Prostate gland (tissue), 2 donors: ENCODE measurements around the gene ALDOB. TPM values are rescaled to one million over a fixed set of nuclear protein-coding genes. Genes with fewer than 3 reads are reported as not detected.

Experiments
- DNase-seq: peaks from one replicate; pipeline ENCODE4 v3.0.0-alpha.2; 2019; ENCODE audit warnings: low spot score
- H3K27ac ChIP-seq, 2 donors: fragments of 200-600 bp; sonication (generic); 2 replicates each; pipeline ENCODE4 v1.5.1; 2017 to 2019
- H3K27me3 ChIP-seq: fragments of 200-600 bp; sonication (generic); replicated peaks from 2 replicates; pipeline ENCODE4 v1.5.1; 2019; ENCODE audit not compliant: insufficient read depth
- H3K36me3 ChIP-seq, 2 donors: fragments of 200-600 bp; sonication (generic); 1 replicate in 1 of 2; 2 replicates in 1 of 2; pipeline versions ENCODE4 v1.5.1 to v1.8.1; 2017 to 2019
- H3K4me1 ChIP-seq: fragments of 200-600 bp; sonication (generic); replicated peaks from 2 replicates; pipeline ENCODE4 v1.5.1; 2019
- H3K4me3 ChIP-seq, 2 donors: fragments of 200-600 bp; sonication (generic); 2 replicates each; pipeline ENCODE4 v1.5.1; 2017 to 2019
- H3K9me3 ChIP-seq: fragments of 200-600 bp; sonication (generic); 2 replicates; pipeline ENCODE4 v1.5.1; 2017
- POLR2A ChIP-seq: fragments of 450-650 bp; IDR thresholded peaks from one replicate; pipeline ENCODE4 v1.6.1; 2016; ENCODE audit warnings: antibody characterized with exemption, mild to moderate bottlenecking
- POLR2AphosphoS5 ChIP-seq: sonication (generic); formaldehyde crosslinking; IDR thresholded peaks from one replicate; pipeline ENCODE4 v1.6.1; 2017; ENCODE audit warnings: antibody characterized with exemption
- WGBS: methylation state at CpG from one replicate; pipeline ENCODE4 v1.1.5; 2018; 5-methylcytosine and 5-hydroxymethylcytosine counted together
- intact Hi-C: fragments of 100-400 bp; cut with DNase I; formaldehyde crosslinking; loops from one replicate; pipeline ENCODE4 v1.14.2; 2022
- total RNA-seq, 2 donors: library from RNA; depleted of rRNA; stranded (reverse); fragments of >200 nt; gene quantifications; one replicate each; pipeline ENCODE4 v1.1.0, GENCODE V29; 2016
- TF ChIP-seq, protein P1 (sequence below), 4 experiments: fragments of 200-600 bp in 2 of 4; fragments of 450-650 bp in 2 of 4; sonication (generic) in 2 of 4; IDR thresholded peaks; 1 replicate in 3 of 4; 2 replicates in 1 of 4; pipeline ENCODE4 v1.5.1; 2016 to 2019; ENCODE audit warnings: antibody characterized with exemption in 4 of 4, mild to moderate bottlenecking in 2 of 4, moderate library complexity in 2 of 4

Gene ALDOB
- total RNA-seq, 2 donors from 2014 or later: not detected

DNA sequence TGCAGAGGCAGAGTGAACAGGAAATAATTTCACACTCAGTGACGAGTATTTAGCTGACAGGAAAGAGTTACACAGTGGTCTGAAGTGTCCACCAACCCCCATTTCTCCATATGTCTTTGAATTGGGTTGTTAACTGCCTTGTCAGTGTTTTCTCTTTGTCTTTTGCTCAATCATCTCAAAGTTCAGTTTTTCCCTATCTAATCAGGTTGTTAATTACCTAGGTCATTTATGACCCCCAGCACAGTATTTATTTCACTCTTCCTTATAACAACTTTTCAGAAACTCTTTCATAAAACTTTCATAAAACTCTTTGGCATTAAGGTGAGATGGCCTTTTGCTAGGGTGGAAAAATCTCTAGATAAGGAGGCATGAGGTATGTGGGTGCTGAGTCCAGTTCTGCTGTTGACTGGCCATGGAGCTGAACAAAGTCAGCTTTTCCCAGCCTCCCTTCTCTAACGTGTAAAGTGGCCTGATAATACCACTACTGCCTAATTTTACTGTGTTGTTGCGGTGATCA, 5.2 kb upstream of the ALDOB start:
- Histone ChIP-seq H3K4me1 (no peaks in the 10 kb centered on the region), H3K36me3 (no peaks in the 10 kb centered on the region), H3K4me3 (no peak overlapping the region), H3K9me3 (no peaks in the 10 kb centered on the region), H3K27me3 (no peaks in the 10 kb centered on the region), H3K27ac (no peak overlapping the region)
- TF ChIP-seq POLR2AphosphoS5 (no peak), POLR2A (no peak)
- TF ChIP-seq, protein P1, sequence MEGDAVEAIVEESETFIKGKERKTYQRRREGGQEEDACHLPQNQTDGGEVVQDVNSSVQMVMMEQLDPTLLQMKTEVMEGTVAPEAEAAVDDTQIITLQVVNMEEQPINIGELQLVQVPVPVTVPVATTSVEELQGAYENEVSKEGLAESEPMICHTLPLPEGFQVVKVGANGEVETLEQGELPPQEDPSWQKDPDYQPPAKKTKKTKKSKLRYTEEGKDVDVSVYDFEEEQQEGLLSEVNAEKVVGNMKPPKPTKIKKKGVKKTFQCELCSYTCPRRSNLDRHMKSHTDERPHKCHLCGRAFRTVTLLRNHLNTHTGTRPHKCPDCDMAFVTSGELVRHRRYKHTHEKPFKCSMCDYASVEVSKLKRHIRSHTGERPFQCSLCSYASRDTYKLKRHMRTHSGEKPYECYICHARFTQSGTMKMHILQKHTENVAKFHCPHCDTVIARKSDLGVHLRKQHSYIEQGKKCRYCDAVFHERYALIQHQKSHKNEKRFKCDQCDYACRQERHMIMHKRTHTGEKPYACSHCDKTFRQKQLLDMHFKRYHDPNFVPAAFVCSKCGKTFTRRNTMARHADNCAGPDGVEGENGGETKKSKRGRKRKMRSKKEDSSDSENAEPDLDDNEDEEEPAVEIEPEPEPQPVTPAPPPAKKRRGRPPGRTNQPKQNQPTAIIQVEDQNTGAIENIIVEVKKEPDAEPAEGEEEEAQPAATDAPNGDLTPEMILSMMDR (IDR thresholded peaks at IDR 0.05): no peak
- intact Hi-C loops: no loop called here
- 61% methylated on average over 3 of the region's 3 CpGs for WGBS
- DNase-seq: no peak

DNA sequence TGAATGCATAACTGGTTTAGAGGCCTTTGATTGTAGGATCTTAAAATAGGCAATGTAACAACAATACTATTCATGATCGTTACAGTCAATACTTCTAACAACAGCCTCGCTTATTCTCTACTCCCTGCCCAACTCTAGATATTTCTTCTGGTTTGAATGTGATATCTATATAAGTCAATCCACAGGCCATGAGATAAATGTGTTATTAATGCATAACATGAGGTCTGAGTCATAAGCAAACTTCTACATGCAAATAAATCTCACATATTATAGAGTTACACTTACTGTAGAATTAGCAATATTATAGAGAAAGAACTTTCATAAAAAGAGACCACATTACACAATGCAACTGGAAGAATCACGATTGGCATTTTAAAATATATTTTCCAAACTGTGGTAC, 2.9 kb upstream of the ALDOB start:
- TF ChIP-seq POLR2AphosphoS5 (no peak), POLR2A (no peak)
- TF ChIP-seq, protein P1 (IDR thresholded peaks at IDR 0.05): no peak
- Histone ChIP-seq H3K27me3 (no peaks in the 10 kb centered on the region), H3K36me3 (no peaks in the 10 kb centered on the region), H3K4me1 (no peaks in the 10 kb centered on the region), H3K27ac (no peak overlapping the region), H3K4me3 (no peak overlapping the region), H3K9me3 (no peaks in the 10 kb centered on the region)
- DNase-seq: no peak
- intact Hi-C loops: no loop called here
- 82% methylated on average over 3 of the region's 3 CpGs for WGBS

DNA sequence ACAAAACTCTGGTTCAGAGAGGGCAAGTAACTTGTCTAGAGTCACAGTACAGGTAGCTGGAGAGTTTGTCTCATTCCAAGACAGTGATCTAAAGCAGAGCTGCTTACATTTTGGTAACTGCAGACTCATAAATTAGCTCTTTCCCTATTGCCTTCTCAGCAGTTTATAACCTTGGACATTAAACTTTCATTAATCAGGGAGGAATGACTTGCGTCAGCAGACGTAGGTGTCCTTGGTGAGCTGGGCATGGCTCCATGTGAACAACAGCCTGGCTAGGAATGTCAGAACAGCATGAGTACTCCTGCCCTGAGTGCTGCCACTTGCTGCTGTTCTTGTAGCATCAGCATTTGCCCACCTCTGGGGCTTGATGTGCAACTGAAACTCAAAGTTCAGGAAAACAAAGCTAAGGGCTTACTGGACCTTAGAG, 2.2 kb upstream of the ALDOB start:
- intact Hi-C loops: no loop called here
- 18% methylated on average over 2 of the region's 2 CpGs for WGBS
- TF ChIP-seq, protein P1 (IDR thresholded peaks at IDR 0.05): no peak
- TF ChIP-seq POLR2A (no peak), POLR2AphosphoS5 (no peak)
- Histone ChIP-seq H3K27ac (no peak overlapping the region), H3K36me3 (no peaks in the 10 kb centered on the region), H3K4me1 (no peaks in the 10 kb centered on the region), H3K27me3 (no peaks in the 10 kb centered on the region), H3K9me3 (no peaks in the 10 kb centered on the region), H3K4me3 (no peak overlapping the region)
- no peak for DNase-seq

DNA sequence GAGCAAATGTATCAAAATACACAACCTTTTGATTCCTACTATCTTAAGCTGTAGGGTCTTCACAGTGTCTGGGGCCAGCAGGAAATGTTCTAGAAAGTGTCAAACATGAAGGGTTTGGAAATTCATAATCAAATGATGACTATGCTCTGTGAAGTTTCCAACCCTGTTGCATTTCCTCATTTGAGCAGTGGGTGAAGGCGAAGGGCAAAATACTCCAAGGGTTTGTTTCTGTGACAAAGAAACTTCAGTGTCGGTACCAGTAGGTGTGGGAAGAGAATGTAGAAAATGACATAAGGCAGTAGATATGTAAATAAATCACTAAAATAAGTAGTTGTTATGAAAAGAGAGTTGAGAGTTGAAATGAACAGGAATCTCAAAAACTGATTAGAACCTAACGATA, 576 bp downstream of the ALDOB start:
- DNase-seq: no peak
- Histone ChIP-seq H3K27ac (no peak overlapping the region), H3K36me3 (no peaks in the 10 kb centered on the region), H3K4me1 (no peaks in the 10 kb centered on the region), H3K9me3 (no peaks in the 10 kb centered on the region), H3K4me3 (no peak overlapping the region), H3K27me3 (no peaks in the 10 kb centered on the region)
- intact Hi-C loops: no loop called here
- TF ChIP-seq POLR2AphosphoS5 (no peak), POLR2A (no peak)
- TF ChIP-seq, protein P1 (IDR thresholded peaks at IDR 0.05): no peak
- WGBS: 80% methylated on average over 3 of the region's 3 CpGs

DNA sequence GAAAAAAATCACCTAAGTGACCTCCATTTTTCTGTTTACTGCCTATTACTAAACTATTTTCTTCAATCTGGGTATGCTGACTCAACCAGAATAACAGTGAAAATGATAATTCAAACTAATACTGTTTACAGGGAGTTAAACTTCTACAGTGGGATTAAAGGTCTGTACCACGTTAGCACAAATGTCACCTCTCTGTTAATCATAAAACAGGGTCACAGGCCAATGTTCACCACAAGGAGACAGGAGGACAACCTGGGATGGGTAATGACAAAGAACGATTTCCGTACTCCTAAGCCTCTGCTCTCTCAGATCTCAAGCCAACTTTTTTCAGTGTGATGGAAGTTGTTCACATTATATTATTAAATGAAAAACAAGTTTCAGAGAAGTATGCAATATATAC, 2.3 kb downstream of the ALDOB start:
- 42% methylated on average over 3 of the region's 3 CpGs for WGBS
- no peak overlapping the region for H3K27ac ChIP-seq

More for the DNA sequence above, 2.3 kb downstream of the ALDOB start:
- Histone ChIP-seq H3K4me1 (no peaks in the 10 kb centered on the region), H3K27me3 (no peaks in the 10 kb centered on the region), H3K4me3 (no peak overlapping the region), H3K9me3 (no peaks in the 10 kb centered on the region), H3K36me3 (no peaks in the 10 kb centered on the region)
- intact Hi-C loops: no loop called here
- TF ChIP-seq, protein P1 (IDR thresholded peaks at IDR 0.05): no peak
- DNase-seq: no peak
